ENCODE measurements around the gene FSTL4.

DNA sequence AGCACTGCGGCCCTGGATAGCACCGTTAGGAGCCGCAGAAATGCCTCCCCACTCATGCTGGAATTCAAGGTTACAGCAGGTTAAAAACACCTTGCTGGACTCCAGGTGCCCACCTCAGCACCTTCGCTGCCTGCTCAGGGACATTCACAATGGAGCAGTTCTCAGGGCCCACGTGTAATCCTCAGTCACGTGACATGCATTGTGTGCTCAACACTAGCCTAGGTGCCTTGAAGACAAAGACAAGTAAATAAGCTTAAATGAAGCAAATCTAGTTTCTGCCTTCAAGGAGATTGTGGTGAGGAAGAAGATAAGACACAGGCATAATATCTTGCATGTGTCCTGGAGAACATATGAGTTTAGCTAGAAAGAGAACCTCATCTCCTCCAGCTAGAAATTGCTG, 82.1 kb downstream of the FSTL4 start:
- TF ChIP-seq, protein P1, sequence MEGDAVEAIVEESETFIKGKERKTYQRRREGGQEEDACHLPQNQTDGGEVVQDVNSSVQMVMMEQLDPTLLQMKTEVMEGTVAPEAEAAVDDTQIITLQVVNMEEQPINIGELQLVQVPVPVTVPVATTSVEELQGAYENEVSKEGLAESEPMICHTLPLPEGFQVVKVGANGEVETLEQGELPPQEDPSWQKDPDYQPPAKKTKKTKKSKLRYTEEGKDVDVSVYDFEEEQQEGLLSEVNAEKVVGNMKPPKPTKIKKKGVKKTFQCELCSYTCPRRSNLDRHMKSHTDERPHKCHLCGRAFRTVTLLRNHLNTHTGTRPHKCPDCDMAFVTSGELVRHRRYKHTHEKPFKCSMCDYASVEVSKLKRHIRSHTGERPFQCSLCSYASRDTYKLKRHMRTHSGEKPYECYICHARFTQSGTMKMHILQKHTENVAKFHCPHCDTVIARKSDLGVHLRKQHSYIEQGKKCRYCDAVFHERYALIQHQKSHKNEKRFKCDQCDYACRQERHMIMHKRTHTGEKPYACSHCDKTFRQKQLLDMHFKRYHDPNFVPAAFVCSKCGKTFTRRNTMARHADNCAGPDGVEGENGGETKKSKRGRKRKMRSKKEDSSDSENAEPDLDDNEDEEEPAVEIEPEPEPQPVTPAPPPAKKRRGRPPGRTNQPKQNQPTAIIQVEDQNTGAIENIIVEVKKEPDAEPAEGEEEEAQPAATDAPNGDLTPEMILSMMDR (IDR thresholded peaks at IDR 0.05; ENCODE audit: poor library complexity, severe bottlenecking), result no peak
- TF ChIP-seq POLR2AphosphoS5 (IDR thresholded peaks at IDR 0.05) (no peak), EP300 (conservative IDR thresholded peaks at IDR 0.05; ENCODE audit: poor library complexity, severe bottlenecking) (no peak), TAF1 (IDR thresholded peaks at IDR 0.05; ENCODE audit: low read depth) (no peak), EZH2 (IDR thresholded peaks at IDR 0.05; ENCODE audit: borderline replicate concordance, insufficient read depth, low read length, poor library complexity, severe bottlenecking) (no peak)

All from neural cell (in vitro differentiated cells).